ENCODE results near the gene TTC9. TPM values are rescaled to one million over a fixed set of nuclear protein-coding genes. Genes with fewer than 3 reads are reported as not detected.
A peak's percentile ranks its signal among the peaks of the same experiment; 100 is the strongest.

TTC9 gene
- polyA plus RNA-seq, 2 of the 4 experiments (the other 2 are of a cell fraction): 1.3 to 2.0 TPM

DNA sequence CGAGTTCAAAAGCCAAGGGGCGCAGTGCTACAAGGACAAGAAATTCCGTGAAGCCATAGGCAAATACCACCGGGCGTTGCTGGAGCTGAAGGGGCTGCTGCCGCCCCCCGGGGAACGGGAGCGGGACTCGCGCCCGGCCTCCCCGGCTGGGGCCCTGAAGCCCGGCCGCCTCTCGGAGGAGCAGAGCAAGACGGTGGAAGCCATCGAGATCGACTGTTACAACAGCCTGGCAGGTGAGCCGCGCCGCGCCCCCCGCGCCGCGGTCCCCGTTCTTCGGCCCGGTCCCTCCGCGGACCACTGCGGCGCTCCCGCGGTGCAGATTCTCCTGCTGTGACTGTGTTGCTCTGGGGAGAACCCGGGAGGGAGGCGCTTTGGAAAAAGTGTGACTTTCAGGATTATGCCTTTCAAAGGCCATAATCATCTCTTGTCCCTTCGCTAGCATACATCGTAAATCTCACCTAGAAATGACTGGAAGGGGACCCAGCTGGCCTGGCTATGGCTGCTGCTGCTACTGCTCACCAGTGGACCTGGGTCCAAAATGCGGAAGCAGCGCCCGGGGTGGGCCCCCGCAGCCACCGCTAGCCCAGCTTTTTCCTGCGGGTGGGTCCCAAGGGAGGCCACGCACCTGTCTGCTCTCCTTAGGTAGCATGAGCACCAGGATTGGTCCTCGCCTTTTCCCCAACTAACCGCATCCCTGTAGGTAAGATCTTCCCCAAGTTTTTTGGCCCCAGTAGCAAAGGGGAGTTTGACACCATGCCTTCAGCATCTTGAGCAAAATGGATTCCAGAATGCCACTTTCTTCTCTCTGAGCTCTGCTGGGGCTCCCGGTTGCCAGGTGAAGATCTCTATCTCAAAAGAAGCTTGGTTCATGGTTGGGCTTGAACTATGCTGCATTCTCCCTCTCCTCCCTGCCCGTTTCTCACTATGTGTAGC lies 853 bp downstream of the TTC9 start:
- ATAC-seq (peak; percentile 9 to 53; a peak in 4 of 6 replicates), FAIRE-seq (no peak), DNase-seq (ENCODE audit: low read depth in 1 of 2, low spot score in 1 of 2) (no peak)
- CTCF ChIA-PET: interaction anchor here (0.9 to 2.8 kb wide), 4 partner anchors 36 to 175 kb away, joined by 3 to 13 read pairs (median 3); no protein-coding TSS in a partner anchor
- Histone ChIP-seq H3K27ac (peak overlapping the region; percentile 70 to 92), H3K4me1 (peaks cover 11% of the 10 kb centered on the region; the same call in 1 of the 3 replicates), H3K9me3 (no peaks in the 10 kb centered on the region), H3K4me3 (peak overlapping the region; percentile 69), H3K4me2 (peak overlapping the region; percentile 96)
- 46% methylated on average over 35 of the region's 51 CpGs for WGBS (ENCODE audit: missing lambda C conversion rate)
- POLR2A ChIA-PET: interaction anchor here (0.7 kb wide), 1 partner anchor 41 kb away, joined by 3 read pairs; no protein-coding TSS in a partner anchor
- no peak for TF ChIP-seq CHD4 (IDR thresholded peaks at IDR 0.05; ENCODE audit: borderline replicate concordance)
- TF ChIP-seq, protein P1, sequence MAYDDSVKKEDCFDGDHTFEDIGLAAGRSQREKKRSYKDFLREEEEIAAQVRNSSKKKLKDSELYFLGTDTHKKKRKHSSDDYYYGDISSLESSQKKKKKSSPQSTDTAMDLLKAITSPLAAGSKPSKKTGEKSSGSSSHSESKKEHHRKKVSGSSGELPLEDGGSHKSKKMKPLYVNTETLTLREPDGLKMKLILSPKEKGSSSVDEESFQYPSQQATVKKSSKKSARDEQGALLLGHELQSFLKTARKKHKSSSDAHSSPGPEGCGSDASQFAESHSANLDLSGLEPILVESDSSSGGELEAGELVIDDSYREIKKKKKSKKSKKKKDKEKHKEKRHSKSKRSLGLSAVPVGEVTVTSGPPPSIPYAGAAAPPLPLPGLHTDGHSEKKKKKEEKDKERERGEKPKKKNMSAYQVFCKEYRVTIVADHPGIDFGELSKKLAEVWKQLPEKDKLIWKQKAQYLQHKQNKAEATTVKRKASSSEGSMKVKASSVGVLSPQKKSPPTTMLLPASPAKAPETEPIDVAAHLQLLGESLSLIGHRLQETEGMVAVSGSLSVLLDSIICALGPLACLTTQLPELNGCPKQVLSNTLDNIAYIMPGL (CRISPR knock-in tag; IDR thresholded peaks at IDR 0.05; ENCODE audit: borderline replicate concordance): no peak
- TF ChIP-seq HDAC2 (IDR thresholded peaks at IDR 0.05): no peak
- TF ChIP-seq, protein P2, sequence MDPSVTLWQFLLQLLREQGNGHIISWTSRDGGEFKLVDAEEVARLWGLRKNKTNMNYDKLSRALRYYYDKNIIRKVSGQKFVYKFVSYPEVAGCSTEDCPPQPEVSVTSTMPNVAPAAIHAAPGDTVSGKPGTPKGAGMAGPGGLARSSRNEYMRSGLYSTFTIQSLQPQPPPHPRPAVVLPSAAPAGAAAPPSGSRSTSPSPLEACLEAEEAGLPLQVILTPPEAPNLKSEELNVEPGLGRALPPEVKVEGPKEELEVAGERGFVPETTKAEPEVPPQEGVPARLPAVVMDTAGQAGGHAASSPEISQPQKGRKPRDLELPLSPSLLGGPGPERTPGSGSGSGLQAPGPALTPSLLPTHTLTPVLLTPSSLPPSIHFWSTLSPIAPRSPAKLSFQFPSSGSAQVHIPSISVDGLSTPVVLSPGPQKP (IDR thresholded peaks at IDR 0.05; ENCODE audit: low read depth, low read length): no peak
- no peak for TF ChIP-seq MYC (IDR thresholded peaks at IDR 0.05; ENCODE audit: borderline replicate concordance, low read length)
- TF ChIP-seq EP300 (IDR thresholded peaks at IDR 0.05): no peak
- no peak for TF ChIP-seq EHMT2 (IDR thresholded peaks at IDR 0.05; ENCODE audit: low read depth)
- no peak for TF ChIP-seq FOSB (CRISPR knock-in tag; IDR thresholded peaks at IDR 0.05)
- TF ChIP-seq TP53 (CRISPR knock-in tag; IDR thresholded peaks at IDR 0.05): no peak
- TF ChIP-seq JUN (IDR thresholded peaks at IDR 0.05): no peak
- TF ChIP-seq NR3C1 (IDR thresholded peaks at IDR 0.05): no peak
- TF ChIP-seq ZC3H11A (IDR thresholded peaks at IDR 0.05): no peak
- TF ChIP-seq, protein P3, sequence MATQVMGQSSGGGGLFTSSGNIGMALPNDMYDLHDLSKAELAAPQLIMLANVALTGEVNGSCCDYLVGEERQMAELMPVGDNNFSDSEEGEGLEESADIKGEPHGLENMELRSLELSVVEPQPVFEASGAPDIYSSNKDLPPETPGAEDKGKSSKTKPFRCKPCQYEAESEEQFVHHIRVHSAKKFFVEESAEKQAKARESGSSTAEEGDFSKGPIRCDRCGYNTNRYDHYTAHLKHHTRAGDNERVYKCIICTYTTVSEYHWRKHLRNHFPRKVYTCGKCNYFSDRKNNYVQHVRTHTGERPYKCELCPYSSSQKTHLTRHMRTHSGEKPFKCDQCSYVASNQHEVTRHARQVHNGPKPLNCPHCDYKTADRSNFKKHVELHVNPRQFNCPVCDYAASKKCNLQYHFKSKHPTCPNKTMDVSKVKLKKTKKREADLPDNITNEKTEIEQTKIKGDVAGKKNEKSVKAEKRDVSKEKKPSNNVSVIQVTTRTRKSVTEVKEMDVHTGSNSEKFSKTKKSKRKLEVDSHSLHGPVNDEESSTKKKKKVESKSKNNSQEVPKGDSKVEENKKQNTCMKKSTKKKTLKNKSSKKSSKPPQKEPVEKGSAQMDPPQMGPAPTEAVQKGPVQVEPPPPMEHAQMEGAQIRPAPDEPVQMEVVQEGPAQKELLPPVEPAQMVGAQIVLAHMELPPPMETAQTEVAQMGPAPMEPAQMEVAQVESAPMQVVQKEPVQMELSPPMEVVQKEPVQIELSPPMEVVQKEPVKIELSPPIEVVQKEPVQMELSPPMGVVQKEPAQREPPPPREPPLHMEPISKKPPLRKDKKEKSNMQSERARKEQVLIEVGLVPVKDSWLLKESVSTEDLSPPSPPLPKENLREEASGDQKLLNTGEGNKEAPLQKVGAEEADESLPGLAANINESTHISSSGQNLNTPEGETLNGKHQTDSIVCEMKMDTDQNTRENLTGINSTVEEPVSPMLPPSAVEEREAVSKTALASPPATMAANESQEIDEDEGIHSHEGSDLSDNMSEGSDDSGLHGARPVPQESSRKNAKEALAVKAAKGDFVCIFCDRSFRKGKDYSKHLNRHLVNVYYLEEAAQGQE (IDR thresholded peaks at IDR 0.05): no peak
- TF ChIP-seq HOXB13 (CRISPR knock-in tag; IDR thresholded peaks at IDR 0.05; ENCODE audit: low read depth): no peak
- TF ChIP-seq, protein P4, sequence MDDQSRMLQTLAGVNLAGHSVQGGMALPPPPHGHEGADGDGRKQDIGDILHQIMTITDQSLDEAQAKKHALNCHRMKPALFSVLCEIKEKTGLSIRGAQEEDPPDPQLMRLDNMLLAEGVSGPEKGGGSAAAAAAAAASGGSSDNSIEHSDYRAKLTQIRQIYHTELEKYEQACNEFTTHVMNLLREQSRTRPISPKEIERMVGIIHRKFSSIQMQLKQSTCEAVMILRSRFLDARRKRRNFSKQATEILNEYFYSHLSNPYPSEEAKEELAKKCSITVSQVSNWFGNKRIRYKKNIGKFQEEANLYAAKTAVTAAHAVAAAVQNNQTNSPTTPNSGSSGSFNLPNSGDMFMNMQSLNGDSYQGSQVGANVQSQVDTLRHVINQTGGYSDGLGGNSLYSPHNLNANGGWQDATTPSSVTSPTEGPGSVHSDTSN (IDR thresholded peaks at IDR 0.05): no peak
- no peak for TF ChIP-seq ZSCAN20 (CRISPR knock-in tag; IDR thresholded peaks at IDR 0.05)
- no peak for TF ChIP-seq KDM1A (IDR thresholded peaks at IDR 0.05; ENCODE audit: low read depth)
- no peak for TF ChIP-seq HOXA7 (CRISPR knock-in tag; IDR thresholded peaks at IDR 0.05)
